NCI-H1694 (cell line): ENCODE data around the gene PTBP1.
"Not testable (repeated sequence)": the region's sequence is repeated elsewhere in the genome, so short reads cannot be mapped to it uniquely, and the experiment has no call there.

Experiments
- DNase-seq: peaks from one replicate; lab custom pipeline; 2025; lab: John Stamatoyannopoulos, UW

The PTBP1 gene

DNA sequence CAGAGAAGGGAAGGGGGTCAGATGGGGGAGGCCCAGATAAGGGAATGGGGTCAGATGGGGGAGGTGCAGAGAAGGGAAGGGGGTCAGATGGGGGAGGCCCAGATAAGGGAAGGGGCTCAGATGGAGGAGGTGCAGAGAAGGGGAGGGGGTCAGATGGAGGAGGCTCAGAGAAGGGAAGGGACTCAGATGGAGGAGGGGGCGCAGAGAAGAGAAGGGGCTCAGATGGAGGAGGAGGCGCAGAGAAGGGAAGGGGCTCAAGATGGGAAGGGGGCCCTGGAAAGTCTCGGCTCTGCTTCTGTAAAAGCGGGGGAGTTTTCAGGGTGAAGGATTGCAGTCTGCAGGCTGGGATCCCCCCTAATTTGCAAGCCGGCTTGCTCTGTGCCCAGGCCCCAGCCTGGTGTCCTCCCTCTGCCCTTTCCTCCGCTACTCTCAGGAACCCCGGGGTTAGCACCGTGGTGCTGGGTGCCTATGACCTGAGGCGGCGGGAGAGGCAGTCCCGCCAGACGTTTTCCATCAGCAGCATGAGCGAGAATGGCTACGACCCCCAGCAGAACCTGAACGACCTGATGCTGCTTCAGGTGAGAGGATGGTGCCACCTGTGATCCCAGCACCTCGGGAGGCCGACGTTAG is 32.0 kb downstream of the PTBP1 start:
- no peak for DNase-seq

DNA sequence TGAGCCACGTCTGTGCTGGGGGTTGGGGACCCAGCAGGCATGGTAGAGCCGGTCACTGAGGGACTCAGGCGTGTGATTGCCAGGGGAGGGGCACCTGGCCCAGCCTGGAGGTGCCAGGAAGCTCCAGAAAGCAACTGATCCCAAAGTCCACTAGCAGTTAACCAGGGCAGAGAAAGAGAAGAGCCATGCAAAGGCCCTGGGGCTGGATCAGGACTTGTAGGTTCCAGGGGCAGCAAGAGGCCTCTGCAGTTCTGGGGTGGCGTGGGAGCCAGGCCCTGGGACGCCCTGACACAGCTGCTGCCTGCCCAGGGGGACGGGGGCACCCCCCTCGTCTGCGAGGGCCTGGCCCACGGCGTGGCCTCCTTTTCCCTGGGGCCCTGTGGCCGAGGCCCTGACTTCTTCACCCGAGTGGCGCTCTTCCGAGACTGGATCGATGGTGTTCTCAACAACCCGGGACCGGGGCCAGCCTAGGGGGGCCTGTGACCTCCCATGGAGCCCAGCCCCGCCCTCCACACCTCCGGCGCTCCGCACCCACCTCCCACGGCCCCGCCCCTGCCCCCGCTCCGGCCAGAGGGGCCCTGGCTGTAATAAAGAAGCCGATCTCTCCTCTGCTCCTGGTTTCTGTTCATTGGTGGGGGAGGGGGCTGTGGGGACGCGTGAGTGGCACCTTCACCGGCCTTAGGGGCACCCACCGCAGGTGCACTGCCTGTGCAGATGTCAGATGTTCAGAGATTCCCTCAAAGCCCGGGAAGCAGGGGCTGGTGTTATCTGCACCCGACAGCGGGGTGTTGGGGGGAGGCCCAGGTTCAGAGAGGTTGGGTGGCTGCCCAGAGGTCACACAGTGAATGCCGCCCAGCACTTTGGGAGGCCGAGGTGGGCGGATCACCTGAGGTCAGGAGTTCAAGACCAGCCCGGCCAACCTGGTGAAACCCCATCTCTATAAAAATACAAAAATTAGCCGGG is 34.4 kb downstream of the PTBP1 start:
- DNase-seq, result no peak

DNA sequence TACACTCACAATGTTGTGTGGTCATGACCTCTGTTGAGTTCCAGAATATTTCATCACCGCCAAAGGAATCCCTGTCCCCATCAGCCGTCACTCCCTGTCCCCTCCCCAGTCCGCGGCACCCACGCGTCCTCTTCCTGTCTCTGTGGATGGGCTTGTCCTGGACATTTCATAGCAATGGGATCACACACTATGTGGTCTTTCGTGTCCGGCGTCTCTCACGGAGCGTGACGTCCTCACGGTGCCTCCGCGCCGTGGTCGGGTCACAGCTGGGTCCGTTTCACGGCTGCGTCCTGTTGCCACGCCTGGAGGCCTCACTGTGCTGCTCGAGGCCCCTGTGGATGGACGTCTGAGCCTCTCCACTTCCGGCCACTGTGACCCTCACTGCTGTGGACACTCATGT is 37.0 kb downstream of the PTBP1 start:
- no peak for DNase-seq

DNA sequence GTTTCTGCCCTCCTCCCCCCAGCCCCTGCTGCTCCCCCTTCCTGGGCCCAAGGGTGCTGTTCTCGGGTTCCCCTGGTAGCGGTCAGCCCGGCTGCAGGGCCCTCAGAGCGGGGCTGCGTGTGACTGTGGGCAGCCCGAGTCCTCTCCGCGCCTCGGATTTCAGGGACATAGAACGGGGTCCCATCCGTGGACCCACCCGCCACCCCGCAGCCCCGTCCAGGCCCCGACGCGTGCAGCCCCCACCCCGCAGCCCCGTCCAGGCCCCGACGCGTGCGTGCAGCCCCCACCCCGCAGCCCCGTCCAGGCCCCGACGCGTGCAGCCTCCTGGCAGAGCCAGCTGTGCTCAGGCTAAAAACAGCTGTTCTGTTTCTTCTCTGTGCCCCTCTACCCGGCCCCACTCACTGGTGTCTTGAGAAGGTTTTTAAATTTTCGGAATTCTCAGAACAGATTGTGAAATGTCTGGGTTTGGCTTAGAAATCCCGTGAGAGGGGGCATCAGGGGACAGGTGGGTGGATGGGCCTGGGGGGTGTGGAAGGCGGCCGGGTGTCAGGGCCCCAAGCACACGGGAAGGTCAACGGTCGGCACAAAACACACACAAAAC is 38.1 kb downstream of the PTBP1 start:
- DNase-seq, result no peak

DNA sequence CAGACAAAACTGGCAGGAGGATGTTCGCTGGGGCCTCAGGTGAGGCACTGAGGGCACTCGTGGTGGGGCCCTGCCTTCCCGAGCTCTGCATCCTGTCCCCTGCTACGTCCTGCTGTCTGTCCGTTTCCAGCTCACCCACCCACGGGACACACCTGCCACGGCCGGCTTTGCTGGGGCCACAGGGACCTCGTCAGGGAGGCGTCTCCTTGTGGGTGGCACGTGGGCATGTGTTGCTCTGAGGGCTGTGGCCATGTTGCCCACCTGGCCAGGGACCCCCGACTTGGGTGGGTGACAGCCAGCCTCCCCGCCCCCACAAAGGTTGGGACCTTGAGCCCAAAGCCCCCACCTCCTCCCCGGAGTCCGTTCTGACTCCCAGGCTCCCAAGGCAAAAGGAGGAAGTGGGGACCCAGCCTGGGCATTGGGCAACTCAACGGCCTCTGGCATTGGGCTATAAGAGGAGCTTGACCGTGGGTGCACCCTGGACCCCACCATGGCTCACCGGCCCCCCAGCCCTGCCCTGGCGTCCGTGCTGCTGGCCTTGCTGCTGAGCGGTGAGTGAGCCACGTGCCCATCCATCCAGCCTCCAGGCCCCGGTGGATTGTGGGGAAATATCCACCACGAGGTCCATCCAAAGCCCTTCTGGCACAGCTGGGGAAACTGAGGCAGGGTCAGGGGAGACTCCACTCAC is 43.4 kb downstream of the PTBP1 start, which contains the start of gene PRTN3:
PRTN3 (plus strand) TSS at position 481 of the 688 bp plus-strand sequence; CDS start at position 491, 10 bp downstream.
- no peak for DNase-seq

DNA sequence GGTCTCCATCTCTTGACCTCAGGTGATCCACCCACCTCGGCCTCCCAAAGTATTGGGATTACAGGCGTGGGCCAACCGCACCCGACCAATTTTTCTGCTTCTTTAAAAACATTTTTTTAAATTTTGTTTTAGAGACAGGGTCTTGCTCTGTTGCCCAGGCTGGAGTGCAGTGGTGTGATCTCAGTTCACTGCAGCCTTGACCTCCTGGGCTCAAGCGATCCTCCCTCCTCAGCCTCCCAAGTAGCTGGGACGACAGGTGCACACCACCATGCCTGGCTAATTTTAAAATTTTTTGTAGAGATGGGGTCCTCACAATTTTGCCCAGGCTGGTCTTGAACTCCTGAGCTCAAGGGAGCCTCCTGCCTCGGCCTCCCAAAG is 45.5 kb downstream of the PTBP1 start:
- not testable (repeated sequence) for DNase-seq

DNA sequence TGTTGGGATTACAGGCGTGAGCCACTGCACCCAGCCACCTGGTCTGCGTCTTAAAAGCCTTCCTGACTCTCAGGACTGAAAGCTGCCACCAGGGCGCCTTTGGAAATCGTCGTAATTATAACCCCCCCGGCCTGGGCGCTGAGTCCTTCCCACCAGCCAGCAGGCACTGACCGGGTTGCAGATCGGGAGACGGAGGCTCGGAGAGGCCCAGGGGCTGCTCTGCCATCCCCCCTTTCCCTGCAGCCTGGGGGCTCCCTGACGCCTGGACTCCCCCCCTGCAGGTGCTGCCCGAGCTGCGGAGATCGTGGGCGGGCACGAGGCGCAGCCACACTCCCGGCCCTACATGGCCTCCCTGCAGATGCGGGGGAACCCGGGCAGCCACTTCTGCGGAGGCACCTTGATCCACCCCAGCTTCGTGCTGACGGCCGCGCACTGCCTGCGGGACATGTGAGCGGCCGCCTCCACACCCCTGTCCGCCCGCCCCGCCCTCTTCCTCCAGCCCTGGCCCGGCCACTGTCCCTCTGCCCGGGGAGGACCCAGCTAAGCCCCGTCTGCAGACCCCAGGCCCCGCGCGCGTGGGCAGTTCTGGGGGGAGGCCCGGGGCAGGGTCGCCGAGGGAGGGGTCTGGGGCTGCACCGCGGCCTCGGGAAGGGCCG is 46.1 kb downstream of the PTBP1 start:
- no peak for DNase-seq

DNA sequence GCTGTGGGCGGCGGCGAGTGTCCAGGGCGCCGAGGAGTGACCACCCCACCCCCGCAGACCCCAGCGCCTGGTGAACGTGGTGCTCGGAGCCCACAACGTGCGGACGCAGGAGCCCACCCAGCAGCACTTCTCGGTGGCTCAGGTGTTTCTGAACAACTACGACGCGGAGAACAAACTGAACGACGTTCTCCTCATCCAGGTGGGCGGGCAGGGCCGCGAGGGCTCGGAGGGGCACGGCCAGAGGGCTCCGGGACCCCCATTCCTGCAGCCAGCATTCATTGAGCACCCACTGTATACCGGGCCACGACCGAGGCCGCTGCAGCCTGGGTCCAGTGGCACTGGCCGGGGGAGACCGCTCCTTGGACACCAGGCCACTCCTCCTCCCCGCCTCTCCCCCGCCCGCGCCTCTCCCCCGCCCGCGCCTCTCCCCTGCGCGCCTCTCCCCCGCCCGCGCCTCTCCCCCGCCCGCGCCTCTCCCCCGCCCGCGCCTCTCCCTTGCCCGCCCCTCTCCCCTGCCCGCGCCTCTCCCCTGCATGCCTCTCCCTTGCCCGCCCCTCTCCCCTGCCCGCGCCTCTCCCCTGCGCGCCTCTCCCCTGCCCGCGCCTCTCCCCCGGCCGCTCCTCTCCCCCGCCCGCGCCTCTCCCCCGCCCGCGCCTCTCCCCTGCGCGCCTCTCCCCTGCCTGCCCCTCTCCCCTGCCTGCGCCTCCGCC is 46.7 kb downstream of the PTBP1 start:
- no peak for DNase-seq

DNA sequence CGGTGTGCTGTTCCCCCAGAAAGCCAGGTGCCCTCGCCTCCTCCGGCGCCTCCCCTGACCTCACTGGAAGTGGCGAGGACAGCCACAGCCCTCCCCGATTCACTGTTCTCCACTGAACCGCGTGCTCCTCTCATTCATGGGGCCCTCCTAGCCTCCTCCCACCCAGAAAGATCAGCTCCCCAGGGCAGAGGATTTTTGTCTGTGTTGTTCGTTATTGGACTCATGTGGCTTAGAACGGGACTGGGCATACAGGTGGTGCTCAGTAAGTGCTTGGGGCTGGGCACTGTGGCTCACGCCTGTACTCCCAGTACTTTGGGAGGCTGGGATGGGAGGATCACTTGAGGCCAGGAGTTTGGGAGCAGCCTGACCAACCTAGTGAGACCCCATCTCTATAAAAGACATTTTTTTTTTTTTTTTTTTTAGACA is 47.3 kb downstream of the PTBP1 start:
- DNase-seq, result no peak

DNA sequence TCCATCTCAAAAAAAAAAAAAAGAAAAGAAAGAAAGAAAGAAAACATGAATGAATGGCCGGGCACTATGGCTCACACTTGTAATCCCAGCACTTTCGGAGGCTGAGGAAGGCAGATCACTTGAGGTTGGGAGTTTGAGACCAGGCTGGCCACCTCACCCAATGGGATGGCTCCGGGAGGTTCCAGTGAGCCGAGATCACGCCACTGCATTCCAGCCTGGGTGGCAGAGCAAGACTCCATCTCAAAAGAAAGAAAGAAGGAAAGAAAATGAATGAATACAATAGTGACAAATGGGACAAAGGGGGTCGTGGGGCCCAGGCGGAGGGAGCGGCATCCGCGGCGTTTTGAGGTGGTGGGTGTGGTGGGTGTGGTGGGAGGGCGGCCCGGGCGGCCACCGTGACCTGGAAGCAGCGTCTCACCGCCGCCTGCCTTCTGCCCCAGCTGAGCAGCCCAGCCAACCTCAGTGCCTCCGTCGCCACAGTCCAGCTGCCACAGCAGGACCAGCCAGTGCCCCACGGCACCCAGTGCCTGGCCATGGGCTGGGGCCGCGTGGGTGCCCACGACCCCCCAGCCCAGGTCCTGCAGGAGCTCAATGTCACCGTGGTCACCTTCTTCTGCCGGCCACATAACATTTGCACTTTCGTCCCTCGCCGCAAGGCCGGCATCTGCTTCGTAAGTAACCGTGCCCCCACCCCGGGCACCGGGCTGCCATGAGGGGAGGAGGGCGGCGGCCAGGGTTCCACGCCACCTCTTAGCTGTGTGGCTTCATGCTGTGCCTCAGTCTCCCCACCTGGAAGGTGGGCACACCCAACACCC is 48.7 kb downstream of the PTBP1 start:
- no peak for DNase-seq

DNA sequence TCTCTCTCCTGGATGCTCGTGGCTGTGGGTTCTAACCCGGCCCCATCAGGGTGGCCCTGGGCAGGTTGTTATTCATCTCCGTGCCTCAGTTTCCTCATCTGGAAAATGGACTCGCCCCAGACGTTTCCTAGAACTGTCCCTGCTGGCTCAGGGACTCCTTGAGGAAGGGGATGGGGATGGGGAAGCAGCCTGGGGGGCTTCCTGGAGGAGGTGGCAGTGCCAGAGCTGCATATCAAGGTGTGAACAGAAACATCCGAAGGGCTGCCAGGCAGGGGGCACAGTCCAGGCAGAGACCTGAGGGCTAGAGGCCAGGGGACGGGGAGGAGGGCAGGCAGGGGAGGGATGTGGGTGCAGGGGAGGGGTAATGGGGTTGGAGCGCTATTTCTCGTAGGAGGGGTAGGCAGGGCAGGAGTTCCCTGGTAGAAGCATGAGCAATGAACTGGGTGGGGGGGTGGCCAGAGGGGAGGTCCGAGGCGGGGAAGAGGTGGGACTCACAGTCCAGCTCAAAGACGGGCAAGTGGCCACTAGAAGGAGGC is 51.2 kb downstream of the PTBP1 start:
- no peak for DNase-seq

DNA sequence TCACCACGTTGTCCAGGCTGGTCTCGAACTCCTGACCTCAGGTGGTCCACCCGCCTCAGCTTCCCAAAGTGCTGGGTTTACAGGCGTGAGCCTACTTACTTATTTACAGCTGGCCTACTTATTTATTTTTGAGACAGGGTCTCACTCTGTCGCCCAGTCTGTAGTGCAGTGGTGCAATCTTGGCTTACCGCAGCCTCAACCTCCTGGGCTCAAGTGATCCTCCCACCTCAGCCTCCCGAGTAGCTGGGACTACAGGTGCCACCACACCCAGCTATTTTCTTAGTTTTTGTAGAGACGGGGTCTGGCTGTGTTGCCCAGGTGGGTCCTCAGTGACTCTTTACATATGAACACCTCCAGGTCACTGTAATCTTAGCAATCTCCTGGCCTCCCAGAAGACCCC is 51.9 kb downstream of the PTBP1 start:
- DNase-seq, result not testable (repeated sequence)

DNA sequence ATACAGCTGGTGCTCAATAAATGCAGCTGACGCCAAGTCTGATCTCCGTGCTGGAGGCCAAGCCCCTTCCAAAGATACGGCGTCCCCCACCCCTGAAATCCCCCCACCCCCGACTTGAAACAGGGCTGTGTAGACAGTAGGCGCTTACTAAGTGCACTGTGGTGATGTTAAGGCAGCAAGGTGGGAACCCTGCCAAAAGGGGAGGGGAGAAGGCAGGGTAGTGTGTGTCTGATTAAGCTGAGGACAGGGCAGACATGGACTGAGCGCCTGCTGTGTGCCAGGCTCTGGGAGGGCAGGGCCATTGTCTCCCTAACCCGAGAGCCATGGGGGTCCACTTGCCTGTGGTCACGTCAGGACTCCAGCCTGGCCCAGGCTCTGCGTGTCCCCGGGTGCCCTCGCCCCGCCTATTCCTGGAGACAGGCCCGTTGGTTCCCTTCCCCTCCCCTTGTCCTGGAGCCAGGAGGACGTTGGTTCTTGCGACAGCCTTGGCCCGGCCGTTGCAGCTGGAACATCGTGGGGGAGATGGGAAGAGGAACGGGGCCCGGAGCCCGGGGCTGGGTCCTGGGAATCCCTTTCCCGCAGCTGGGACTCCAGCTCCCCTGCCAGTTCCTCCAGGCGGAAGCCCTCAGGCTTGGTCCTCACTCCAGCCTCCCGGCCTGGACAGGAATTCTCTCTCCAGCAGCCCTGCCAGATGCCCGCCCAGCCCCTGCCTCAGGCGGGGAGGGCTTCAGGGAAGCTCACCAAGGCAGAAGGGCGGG is 53.1 kb downstream of the PTBP1 start:
- no peak for DNase-seq

DNA sequence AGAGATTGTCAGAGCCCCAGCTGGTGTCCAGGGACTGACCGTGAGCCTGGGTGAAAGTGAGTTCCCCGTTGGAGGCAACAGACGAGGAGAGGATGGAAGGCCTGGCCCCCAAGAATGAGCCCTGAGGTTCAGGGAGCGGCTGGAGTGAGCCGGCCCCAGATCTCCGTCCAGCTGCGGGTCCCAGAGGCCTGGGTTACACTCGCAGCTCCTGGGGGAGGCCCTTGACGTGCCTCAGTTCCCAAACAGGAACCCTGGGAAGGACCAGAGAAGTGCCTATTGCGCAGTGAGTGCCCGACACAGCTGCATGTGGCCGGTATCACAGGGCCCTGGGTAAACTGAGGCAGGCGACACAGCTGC is 53.7 kb downstream of the PTBP1 start:
- no peak for DNase-seq

DNA sequence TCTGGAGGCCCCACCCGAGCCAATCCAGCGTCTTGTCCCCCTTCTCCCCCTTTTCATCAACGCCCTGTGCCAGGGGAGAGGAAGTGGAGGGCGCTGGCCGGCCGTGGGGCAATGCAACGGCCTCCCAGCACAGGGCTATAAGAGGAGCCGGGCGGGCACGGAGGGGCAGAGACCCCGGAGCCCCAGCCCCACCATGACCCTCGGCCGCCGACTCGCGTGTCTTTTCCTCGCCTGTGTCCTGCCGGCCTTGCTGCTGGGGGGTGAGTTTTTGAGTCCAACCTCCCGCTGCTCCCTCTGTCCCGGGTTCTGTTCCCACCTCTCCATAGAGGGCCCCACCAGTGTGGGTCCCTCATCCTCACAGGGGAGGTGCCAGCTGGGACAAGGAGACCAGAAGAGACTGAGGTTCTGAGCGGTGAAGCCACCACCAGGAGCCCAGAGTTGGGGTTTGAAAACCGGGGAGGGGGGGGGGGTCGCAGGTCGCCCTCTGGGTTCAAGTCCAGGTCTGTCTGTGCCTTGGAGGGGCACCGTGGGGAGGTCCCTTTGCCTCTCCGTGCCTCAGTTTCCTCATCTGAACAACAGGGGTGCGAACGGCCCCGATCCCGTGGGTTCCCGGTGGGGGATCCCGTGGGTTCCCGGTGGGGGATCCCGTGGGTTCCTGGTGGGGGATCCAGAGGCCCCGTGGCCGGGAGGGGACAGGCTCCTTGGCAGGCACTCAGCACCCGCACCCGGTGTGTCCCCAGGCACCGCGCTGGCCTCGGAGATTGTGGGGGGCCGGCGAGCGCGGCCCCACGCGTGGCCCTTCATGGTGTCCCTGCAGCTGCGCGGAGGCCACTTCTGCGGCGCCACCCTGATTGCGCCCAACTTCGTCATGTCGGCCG is 55.1 kb downstream of the PTBP1 start, which contains the start of gene ELANE:
ELANE (plus strand) TSS at position 168 of the 878 bp plus-strand sequence; CDS start at position 194, 26 bp downstream.
- DNase-seq, result no peak

DNA sequence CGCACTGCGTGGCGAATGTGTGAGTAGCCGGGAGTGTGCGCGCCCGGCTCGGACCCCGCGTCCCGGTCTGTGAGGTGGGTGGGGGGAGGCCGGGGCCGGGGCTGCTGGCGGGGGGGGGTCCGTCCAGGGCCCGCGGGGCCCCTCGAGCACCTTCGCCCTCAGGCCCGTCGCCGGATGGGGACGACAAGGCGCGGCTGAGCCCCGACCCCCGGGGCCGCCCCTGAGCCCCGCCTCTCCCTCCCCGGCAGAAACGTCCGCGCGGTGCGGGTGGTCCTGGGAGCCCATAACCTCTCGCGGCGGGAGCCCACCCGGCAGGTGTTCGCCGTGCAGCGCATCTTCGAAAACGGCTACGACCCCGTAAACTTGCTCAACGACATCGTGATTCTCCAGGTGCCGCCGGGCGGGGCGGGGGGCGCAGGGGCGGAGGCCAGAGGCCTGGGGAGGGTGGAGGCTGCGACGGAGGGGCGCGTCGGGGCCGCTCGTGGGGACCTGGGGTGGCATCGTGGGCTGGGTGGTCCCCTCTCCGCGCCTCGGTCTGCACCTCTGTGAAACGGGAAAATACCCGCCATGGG is 55.8 kb downstream of the PTBP1 start:
- DNase-seq, result no peak

DNA sequence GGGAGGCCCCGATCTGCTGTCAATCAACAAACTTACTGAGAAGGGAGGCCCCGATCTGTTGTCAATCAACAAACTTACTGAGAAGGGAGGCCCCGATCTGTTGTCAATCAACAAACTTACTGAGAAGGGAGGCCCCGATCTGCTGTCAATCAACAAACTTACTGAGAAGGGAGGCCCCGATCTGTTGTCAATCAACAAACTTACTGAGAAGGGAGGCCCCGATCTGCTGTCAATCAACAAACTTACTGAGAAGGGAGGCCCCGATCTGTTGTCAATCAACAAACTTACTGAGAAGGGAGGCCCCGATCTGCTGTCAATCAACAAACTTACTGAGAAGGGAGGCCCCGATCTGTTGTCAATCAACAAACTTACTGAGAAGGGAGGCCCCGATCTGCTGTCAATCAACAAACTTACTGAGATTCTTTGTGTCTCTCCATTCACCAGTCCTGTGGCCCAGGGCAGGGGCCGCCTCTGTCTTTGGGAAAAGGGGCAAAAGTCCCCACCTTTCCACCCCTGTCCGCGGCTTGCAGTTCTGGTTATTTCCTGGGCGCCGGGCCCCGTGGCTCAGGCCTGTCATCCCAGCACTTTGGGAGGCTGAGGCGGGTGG is 56.5 kb downstream of the PTBP1 start:
- DNase-seq, result not testable (repeated sequence)
